ENCODE data around the gene ISM2.

The ISM2 gene

GRCh38 chr14:77505031-77505430 lies 6.4 kb upstream of the ISM2 start:
- DNase-seq: no peak

- no peak for DNase-seq
Measured at GRCh38 chr14:77503138-77503537, 4.5 kb upstream of the ISM2 start.

DNA sequence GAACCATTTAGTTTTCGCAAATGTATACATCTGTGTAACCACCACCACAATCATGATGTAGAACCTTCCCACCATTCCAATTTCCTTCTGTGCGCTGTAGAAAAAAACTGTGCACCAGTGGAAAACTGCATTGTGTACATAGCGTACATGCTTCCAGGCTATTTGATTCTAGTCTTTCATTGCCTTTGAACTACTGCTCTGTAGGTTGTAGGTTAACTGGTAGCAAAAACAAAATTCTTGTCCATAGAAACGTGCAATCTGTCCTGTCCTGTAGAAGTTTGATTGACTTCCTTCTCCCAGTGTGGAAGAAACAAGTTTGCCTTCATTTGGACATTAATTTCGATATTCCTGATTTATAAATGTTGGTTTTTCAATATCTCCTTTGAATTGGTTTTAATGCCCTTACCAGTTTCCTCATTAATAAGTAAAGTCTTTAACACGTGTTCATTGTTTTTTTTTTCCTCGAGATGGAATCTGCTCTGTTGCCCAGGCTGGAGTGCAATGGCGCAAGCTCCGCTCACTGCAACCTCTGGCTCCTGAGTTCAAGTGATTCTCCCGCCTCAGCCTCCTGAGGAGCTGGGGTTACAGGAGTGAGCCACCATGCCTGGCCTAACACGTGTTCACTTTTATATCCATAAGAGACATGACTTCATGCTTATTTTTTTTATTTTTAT lies 3.6 kb upstream of the ISM2 start:
- no peak for DNase-seq

DNA sequence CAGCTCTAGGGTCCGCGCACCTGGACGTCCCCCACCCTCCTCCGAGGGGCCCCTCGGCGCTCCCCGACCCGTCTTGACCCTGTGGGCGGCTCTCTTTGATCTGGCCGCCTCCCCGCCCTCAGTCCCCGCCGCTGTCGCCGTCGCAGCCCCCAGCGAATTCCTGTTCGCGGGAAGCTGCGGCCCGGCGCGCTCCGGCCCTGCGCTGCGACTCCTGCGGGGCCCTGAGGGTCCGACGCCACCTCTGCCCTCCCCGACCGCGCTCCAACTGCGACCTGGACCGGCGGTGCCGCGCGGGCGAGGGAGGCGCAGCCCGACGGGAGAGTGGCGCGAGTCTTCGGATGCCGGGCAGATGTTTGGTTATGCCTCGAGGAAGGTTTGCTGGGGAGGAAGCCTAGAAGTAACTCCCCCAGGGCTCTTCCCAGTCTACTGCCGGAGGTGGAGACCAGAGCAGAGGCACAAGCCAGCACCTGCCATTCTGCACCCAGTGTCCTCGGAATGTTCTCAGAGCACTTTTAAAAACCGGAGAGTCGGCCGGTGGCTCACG lies 440 bp upstream of the ISM2 start:
- DNase-seq: no peak

GRCh38 chr14:77495334-77495733 lies 3.3 kb downstream of the ISM2 start:
- DNase-seq: no peak

DNA sequence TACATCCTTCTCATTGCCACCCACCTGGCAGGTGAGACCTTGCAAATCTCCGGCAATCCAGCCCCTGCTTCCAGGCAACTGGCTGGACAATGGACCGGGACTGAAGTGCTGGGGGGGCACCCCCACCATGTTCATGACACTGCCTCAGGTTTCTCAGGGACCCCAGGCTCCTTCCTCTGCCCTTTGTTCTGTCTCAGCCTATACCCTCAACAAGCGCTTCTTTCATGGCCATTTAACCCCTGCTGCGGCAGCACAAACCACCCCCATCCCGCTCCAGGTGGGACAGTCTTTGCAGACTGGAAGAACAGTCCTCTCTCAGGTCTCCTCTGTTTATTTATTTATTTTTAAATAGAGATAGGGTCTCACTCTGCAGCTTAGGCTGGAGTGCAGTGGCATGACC lies 7.6 kb downstream of the ISM2 start:
- no peak for DNase-seq

DNA sequence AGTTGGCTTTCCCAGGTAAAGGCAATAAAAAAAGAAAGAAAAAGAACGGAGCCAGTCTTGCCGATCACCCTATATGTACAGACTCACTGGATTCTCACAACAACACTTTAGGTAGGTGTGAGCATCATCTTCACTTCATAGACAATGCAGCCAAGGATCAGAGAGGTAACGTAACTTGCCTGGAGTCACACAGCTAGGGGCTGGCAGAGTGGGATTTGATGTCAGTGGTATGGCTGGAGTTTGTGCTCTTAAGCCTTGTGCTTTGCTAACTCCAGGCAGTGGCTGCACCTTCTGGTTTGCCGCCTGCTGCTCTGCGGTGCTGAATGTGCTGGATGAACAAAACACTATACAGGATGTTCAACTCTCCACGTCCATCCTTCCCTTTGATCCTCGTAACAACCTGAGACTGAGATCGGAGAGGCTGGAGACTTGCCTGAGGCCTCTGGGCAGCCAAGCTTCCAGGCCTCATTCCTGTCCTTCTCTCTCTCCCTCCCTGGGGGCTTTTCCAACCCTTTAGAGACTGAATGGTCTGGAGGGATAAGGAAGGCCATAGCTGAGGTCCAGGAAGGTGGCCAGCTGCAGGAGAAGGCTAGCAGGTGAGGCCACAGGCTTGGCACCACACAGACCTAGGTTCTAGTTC lies 8.1 kb downstream of the ISM2 start:
- no peak for DNase-seq

- DNase-seq: no peak
Measured at GRCh38 chr14:77489041-77489440, 9.6 kb downstream of the ISM2 start.

DNA sequence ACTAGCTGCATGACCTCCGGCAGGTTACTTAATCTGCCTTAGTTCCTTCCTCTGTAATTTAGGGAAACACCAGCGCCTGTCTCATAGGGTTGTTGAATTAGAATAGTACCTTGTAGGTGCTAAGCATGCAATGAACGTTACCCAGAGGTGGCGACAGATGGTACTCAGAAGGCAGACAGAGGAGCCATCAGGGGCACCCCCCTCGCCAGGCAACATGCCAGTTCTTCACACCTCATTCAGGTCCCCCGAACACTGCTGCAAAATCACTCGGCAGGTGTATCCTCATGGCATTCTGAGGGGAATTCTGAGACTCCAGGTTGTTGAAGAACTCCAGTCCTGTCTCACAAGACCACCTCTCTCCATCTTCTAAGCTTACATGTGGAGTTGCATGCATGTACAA lies 10.1 kb downstream of the ISM2 start:
- DNase-seq: no peak

DNA sequence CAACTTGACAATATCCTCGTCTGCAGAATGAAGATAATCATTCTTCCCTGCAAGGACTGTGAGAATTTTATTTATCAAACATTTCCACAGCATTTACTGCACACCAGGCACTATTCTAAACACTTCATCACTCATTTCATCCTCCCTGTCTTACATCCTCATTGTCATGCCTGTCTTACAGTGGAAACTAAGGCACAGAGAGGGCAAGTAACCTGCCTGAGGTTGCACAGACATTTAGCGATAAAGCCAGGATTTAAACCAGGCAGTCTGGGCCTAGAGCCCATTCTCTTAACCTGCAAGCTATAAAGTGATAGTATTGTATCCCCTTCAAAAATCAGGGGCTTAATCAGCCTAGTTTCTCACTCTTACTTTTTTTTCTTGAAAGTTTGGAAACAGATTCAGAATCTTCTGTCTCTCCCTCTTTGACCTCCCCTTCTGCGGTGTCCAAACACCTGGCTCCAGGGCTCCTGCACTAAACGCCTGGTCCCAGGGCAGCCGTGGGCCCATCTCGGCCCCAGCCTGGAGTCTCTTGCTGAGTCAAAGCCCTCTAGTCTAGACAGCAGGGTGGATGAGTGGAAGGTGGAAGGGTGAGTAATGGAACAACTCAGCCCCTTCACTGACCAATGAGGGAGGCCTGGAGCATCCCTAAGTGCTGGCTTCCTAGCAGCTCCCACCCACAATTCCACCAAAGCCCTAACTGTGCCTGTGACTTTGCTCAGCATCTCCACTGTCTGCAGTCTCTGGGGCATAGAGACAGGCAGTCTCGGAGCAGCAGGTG lies 12.5 kb downstream of the ISM2 start:
- DNase-seq: no peak

DNA sequence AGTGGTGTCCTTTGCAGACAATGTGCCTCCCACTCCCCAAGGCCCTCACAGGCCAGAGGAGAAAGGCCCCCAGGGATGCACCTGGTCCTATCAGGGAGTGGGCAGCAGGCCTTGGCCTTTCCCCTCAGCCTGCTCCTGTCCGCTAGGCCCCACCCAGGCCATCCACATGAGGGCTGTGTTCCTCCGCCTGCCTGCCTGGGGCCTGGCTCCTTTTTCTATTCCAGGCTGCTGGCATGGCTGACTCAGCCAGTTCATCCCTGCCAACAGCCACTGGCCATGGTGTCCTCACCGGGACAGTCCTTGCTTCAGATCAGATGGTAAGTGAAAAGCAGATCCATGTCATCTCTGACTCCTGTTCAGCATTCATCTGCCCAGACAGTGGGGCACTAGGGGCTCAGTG lies 13.4 kb downstream of the ISM2 start:
- DNase-seq: no peak

DNA sequence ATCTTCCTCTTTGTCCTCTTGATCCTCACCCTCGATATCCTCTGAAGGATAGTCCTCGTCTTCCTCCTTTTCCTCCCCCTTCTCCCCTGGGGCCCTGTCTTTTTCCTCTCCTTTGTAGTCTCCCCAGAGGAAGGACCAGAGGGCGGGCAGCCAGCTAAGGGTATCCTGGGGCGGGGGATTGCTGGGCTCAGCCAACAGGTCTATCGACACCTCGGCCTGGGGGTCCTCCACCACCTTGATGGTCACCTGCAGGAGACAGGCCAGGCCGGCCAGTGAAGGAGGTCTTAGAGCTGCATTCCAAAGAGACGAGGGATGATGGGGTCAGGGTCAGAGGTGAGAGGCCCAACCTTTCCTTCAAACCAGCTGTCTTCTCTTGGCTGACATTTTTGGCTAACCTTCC lies 16.2 kb downstream of the ISM2 start:
- DNase-seq: no peak

DNA sequence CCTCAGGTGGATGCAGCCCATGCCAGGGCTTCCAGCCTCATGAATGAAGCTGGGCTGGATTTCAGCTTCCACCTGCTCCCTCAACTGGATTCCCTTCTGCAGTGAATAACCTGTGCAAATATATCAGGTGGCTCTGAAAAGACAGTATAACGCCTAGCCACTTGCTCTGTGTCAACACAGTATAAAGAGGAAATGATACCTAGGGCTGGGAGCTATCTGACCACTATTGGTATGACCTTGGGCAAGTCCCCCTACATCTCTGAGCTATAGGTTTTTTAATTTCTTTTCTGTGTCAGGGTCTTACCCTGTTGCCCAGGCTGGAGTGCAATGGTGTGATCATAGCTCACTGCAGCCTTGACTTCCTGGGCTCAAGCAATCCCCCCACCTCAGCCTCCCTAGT lies 19.8 kb downstream of the ISM2 start:
- DNase-seq: no peak

GRCh38 chr14:77478029-77478428 lies 20.6 kb downstream of the ISM2 start:
- DNase-seq: no peak

DNA sequence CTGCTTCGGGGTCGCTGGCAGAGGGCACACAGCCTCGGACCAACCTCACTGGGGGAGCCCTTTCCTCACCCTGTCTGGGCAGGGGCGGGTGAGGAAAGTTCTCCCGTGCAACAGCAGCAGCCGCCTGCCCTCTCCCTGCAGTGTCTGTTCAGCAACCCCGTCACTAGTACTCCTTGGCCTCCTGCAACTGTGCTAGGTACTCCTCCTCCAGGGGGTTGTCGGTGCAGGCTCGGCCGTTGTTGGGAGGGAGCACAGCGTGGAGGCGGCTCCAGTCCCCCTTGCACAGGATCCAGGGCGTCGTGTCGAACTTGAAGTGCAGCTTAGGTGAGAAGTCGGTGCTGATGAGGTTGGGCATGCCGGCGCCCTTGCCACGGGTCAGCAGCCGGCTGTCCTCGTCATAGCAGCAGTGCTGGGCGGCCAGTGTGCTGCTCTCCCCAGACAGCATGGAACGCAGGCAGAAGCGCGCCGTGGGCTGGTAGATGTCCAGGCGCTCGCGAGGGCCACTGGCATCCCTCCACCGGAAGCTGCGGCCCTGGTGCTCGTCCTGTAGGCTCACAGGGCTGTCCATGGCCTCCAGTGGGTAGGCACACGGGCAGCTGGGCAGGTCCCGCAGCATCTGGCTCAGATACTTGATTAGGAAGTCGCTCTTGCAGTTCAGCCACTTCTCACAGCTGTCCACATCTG lies 23.0 kb downstream of the ISM2 start:
- no peak for DNase-seq

DNA sequence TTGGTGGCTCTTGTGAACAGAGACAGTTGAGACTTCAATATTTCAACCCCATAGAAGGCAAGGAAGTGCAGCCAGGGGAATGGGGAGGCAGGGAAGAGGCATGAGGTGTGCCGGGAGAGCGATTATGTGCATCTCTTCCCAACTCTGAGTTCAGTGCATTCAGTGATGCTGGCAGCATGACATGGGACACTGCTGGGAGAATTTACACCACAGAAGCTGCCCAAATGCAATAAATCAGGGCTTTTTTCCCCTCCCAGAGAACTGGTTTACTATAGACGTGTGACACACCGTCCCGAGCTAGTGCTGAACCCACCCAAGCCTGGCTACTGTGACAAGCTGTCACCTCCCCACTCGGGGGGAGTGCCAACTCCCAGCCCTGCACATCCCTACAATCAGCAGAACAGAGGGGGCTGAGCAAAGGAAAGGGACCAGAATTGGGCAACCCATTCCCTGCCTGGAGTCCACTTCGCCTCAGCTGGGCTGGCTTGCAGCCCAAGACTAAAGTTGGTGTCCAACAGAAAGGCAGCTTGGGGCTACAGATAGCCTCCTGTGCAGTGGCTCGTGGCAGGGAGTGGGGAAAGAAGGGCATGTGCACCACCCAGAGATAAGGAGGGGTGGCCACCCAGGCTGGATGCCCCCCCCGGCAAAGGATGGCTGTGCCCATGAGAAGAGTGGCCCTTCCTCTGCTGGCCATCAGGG lies 24.0 kb downstream of the ISM2 start:
- no peak for DNase-seq

GRCh38 chr14:77473921-77474320 lies 24.7 kb downstream of the ISM2 start:
- DNase-seq: no peak

- no peak for DNase-seq
Measured at GRCh38 chr14:77470224-77470870, 28.3 kb downstream of the ISM2 start.

DNA sequence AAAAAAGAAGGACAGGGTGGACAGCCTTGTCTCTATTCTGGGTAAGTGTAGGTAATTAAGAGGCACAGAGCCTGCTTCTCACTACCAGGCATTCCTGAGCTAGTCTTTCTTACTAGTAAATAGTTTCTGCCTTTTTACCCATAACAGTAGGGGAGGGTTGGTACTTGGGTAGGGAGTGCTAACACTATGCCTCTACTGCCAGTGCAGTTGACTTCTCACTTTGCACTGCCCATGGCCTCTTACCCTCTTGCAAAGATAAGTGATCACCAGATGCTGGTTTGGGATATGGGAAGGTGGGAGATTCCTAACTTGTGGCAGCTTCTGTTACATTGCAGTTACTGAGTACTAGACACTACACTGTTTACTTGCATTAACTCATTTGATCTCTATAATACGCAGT lies 29.1 kb downstream of the ISM2 start:
- DNase-seq: no peak

- DNase-seq: no peak
Measured at GRCh38 chr14:77469067-77469505, 29.5 kb downstream of the ISM2 start.

- DNase-seq: no peak
Measured at GRCh38 chr14:77467801-77468200, 30.8 kb downstream of the ISM2 start.

GRCh38 chr14:77459072-77459723 lies 39.4 kb downstream of the ISM2 start:
- DNase-seq: peak; percentile 66
